Spleen (tissue), 11 donors: ENCODE results near the gene PBX1. TPM values are rescaled to one million over a fixed set of nuclear protein-coding genes. Genes with fewer than 3 reads are reported as not detected.
A peak's percentile ranks its signal among the peaks of the same experiment; 100 is the strongest.

ENCODE experiments used
- DNase-seq: peaks from one replicate; pipeline ENCODE4 v3.0.0-alpha.2; 2020
- H3K27ac ChIP-seq, 8 donors: fragments of 200-600 bp; sonication (generic) in 7 of 8; 1 replicate in 4 of 8; 2 replicates in 4 of 8; pipeline versions ENCODE4 v1.5.0 to v1.8.0; 2016 to 2021; ENCODE audit warnings: inconsistent platforms in 4 of 8, mild to moderate bottlenecking in 4 of 8, moderate library complexity in 1 of 8
- H3K27me3 ChIP-seq, 7 donors: fragments of 200-600 bp; sonication (generic) in 6 of 7; replicated peaks in 1 of 7; 1 replicate in 4 of 7; 2 replicates in 3 of 7; pipeline versions ENCODE4 v1.5.0 to v1.8.0; 2016 to 2021; ENCODE audit warnings: inconsistent platforms in 3 of 7, mild to moderate bottlenecking in 1 of 7
- H3K36me3 ChIP-seq, 6 donors: fragments of 200-600 bp; sonication (generic) in 5 of 6; 1 replicate in 4 of 6; 2 replicates in 2 of 6; pipeline versions ENCODE4 v1.5.0 to v1.8.0; 2016 to 2021; ENCODE audit warnings: inconsistent platforms in 2 of 6
- H3K4me1 ChIP-seq, 6 donors: fragments of 200-600 bp; sonication (generic) in 5 of 6; 1 replicate in 3 of 6; 2 replicates in 3 of 6; pipeline versions ENCODE4 v1.5.0 to v1.8.0; 2016 to 2021; ENCODE audit warnings: inconsistent platforms in 3 of 6
- H3K4me3 ChIP-seq, 8 donors: fragments of 200-600 bp; sonication (generic) in 7 of 8; 1 replicate in 4 of 8; 2 replicates in 4 of 8; pipeline versions ENCODE4 v1.5.0 to v1.8.0; 2016 to 2021; ENCODE audit warnings: inconsistent platforms in 4 of 8, mild to moderate bottlenecking in 4 of 8, moderate library complexity in 2 of 8
- H3K9me3 ChIP-seq, 8 donors: fragments of 200-600 bp; sonication (generic) in 7 of 8; 1 replicate in 4 of 8; 2 replicates in 4 of 8; pipeline versions ENCODE4 v1.5.0 to v1.8.0; 2016 to 2021; ENCODE audit warnings: inconsistent platforms in 4 of 8
- CTCF ChIP-seq, 11 experiments: fragments of 200-600 bp in 7 of 11; fragments of 450-650 bp in 4 of 11; sonication (generic) in 4 of 11; IDR thresholded peaks in 8 of 11; conservative IDR thresholded peaks in 3 of 11; 1 replicate in 7 of 11; 2 replicates in 4 of 11; pipeline versions ENCODE4 v1.4.0 to v1.8.0; 2016 to 2021; ENCODE audit warnings: antibody characterized with exemption in 11 of 11, inconsistent platforms in 4 of 11, mild to moderate bottlenecking in 1 of 11
- POLR2A ChIP-seq, 3 donors: fragments of 450-650 bp; IDR thresholded peaks; one replicate each; pipeline ENCODE4 v1.5.1; 2017; ENCODE audit warnings: antibody characterized with exemption in 3 of 3, mild to moderate bottlenecking in 1 of 3
- POLR2AphosphoS5 ChIP-seq, 3 donors: sonication (generic); formaldehyde crosslinking; IDR thresholded peaks; one replicate each; pipeline ENCODE4 v1.5.1; 2017; ENCODE audit warnings: antibody characterized with exemption in 3 of 3
- WGBS, 5 donors: extraction: QIAGEN DNeasy Blood & Tissue Kit in 3 of 5; methylation state at CpG; one replicate each; pipeline versions ENCODE4 v1.1.5 to v1.1.7; 2013 to 2018; 5-methylcytosine and 5-hydroxymethylcytosine counted together
- intact Hi-C: fragments of 100-400 bp; cut with DNase I; formaldehyde crosslinking; loops from one replicate; pipeline ENCODE4 v1.15.0; 2023; ENCODE audit warnings: low total_unique reads
- polyA plus RNA-seq, 3 donors: library from polyadenylated mRNA; stranded (reverse); fragments of 200-250 nt; gene quantifications; one replicate each; pipeline ENCODE4 v1.2.1, GENCODE V29; 2013
- total RNA-seq, 7 donors: library from RNA; depleted of rRNA in 3 of 7; stranded (reverse); fragments of >200 nt in 3 of 7; fragmentation: NEBNext Ultra II Directional in 4 of 7; extraction: Animal tissue kit (Norgen Biotek cat#: 25700) in 4 of 7; gene quantifications; one replicate each; pipeline versions ENCODE4 v1.1.0 to v1.2.1, GENCODE V29; 2016 to 2021
- donor health status: healthy with polysubstance abuse.
- donor health status: DM: no; HTN: no; CAD: no; lungs with moderate emphysema.
- donor health status: DM: no; HTN: no; CAD: no.
- donor health status: Bipolar disorder and iron deficiency.
- donor health status: healthy.
- donor health status: DM: no; HTN: no; CAD: no.
- donor health status: DM: yes; HTN: yes; CAD: no.

Gene PBX1
- total and polyA plus RNA-seq, 10 donors = 3.4 to 79.5 (median 31.8) TPM

- TF ChIP-seq POLR2AphosphoS5 (IDR thresholded peaks at IDR 0.05) (no peak), CTCF (IDR thresholded peaks at IDR 0.05 in 8 of 11, conservative IDR thresholded peaks at IDR 0.05 in 3 of 11) (no peak), POLR2A (IDR thresholded peaks at IDR 0.05) (no peak)
- peaks cover 0 to 19% (median 6%) of the 10 kb centered on the region in 6 donors for H3K4me1 ChIP-seq
- H3K27me3 ChIP-seq = no peaks in the 10 kb centered on the region
- H3K27ac ChIP-seq = no peak overlapping the region
- no peak overlapping the region for H3K4me3 ChIP-seq
- no peak for DNase-seq
- WGBS, 5 donors = 80 to 93% (median 88%) methylated on average over 11 of the region's 11 CpGs
- intact Hi-C loops = no loop called here
- H3K36me3 ChIP-seq = no peaks in the 10 kb centered on the region
- no peaks in the 10 kb centered on the region for H3K9me3 ChIP-seq
Measured at GRCh38 chr1:164611754-164612642, 53.0 kb downstream of the PBX1 start.

GRCh38 chr1:164613176-164613575 is 54.2 kb downstream of the PBX1 start:
- TF ChIP-seq POLR2AphosphoS5 (IDR thresholded peaks at IDR 0.05) = no peak
- no peak for TF ChIP-seq CTCF (IDR thresholded peaks at IDR 0.05 in 8 of 11, conservative IDR thresholded peaks at IDR 0.05 in 3 of 11)
- no peak for TF ChIP-seq POLR2A (IDR thresholded peaks at IDR 0.05)
- no peaks in the 10 kb centered on the region for H3K36me3 ChIP-seq
- no peaks in the 10 kb centered on the region for H3K27me3 ChIP-seq
- no peak for DNase-seq
- intact Hi-C loops = no loop called here
- H3K27ac ChIP-seq = no peak overlapping the region
- no peaks in the 10 kb centered on the region for H3K9me3 ChIP-seq
- WGBS, 5 donors = 75 to 92% (median 87%) methylated on average over 3 of the region's 3 CpGs
- peaks cover 0 to 22% (median 6%) of the 10 kb centered on the region in 6 donors for H3K4me1 ChIP-seq
- H3K4me3 ChIP-seq = no peak overlapping the region

GRCh38 chr1:164614316-164614715 is 55.3 kb downstream of the PBX1 start:
- intact Hi-C loops = no loop called here
- Histone ChIP-seq H3K27ac (no peak overlapping the region), H3K27me3 (no peaks in the 10 kb centered on the region), H3K36me3 (no peaks in the 10 kb centered on the region), H3K4me3 (no peak overlapping the region), H3K9me3 (no peaks in the 10 kb centered on the region), H3K4me1 (peaks cover 0 to 25% (median 11%) of the 10 kb centered on the region in 6 donors)
- no peak for DNase-seq
- TF ChIP-seq POLR2AphosphoS5 (IDR thresholded peaks at IDR 0.05) (no peak), CTCF (IDR thresholded peaks at IDR 0.05 in 8 of 11, conservative IDR thresholded peaks at IDR 0.05 in 3 of 11) (no peak), POLR2A (IDR thresholded peaks at IDR 0.05) (no peak)
- 55 to 72% (median 63%) methylated on average over 6 of the region's 6 CpGs for WGBS, 5 donors

GRCh38 chr1:164617377-164618201 is 58.6 kb downstream of the PBX1 start:
- Histone ChIP-seq H3K4me1 (peaks cover 0 to 27% (median 12%) of the 10 kb centered on the region in 6 donors), H3K27me3 (no peaks in the 10 kb centered on the region), H3K36me3 (no peaks in the 10 kb centered on the region), H3K27ac (no peak overlapping the region), H3K4me3 (no peak overlapping the region), H3K9me3 (no peaks in the 10 kb centered on the region)
- WGBS, 5 donors = 73 to 79% (median 76%) methylated on average over 7 of the region's 7 CpGs
- TF ChIP-seq POLR2A (IDR thresholded peaks at IDR 0.05) = no peak
- TF ChIP-seq CTCF (IDR thresholded peaks at IDR 0.05 in 8 of 11, conservative IDR thresholded peaks at IDR 0.05 in 3 of 11) = peak in 3 of 11 experiments; percentile 11 to 29 (median 29)
- intact Hi-C loops = no loop called here
- DNase-seq = no peak
